ENCODE data around the gene CATSPERZ.

CATSPERZ gene

DNA sequence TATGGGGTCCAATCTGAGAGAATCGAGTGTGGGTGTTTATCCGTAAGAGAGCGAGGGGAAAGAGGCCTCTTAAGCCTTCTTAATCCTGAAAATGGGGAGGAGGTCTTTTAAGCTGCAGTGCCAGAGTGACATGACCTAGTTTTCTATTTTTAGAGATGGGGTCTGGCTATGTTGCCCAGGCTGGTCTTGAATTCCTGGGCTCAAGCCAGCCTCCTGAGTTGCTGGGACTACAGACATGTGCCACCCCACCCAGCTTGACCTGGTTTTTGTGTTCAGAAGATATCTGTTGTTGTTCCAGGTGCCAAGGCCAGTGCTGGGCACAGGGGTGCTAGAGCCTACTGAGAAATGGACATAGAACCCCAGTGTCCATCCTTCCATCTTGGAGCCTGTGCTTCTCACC, 17.1 kb upstream of the CATSPERZ start:
- TF ChIP-seq, protein P1, sequence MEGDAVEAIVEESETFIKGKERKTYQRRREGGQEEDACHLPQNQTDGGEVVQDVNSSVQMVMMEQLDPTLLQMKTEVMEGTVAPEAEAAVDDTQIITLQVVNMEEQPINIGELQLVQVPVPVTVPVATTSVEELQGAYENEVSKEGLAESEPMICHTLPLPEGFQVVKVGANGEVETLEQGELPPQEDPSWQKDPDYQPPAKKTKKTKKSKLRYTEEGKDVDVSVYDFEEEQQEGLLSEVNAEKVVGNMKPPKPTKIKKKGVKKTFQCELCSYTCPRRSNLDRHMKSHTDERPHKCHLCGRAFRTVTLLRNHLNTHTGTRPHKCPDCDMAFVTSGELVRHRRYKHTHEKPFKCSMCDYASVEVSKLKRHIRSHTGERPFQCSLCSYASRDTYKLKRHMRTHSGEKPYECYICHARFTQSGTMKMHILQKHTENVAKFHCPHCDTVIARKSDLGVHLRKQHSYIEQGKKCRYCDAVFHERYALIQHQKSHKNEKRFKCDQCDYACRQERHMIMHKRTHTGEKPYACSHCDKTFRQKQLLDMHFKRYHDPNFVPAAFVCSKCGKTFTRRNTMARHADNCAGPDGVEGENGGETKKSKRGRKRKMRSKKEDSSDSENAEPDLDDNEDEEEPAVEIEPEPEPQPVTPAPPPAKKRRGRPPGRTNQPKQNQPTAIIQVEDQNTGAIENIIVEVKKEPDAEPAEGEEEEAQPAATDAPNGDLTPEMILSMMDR (IDR thresholded peaks at IDR 0.05; ENCODE audit: low read depth, low read length), result no peak
- TF ChIP-seq, protein P2, sequence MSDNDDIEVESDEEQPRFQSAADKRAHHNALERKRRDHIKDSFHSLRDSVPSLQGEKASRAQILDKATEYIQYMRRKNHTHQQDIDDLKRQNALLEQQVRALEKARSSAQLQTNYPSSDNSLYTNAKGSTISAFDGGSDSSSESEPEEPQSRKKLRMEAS (IDR thresholded peaks at IDR 0.05; ENCODE audit: low read depth, low read length), result no peak
- no peak for TF ChIP-seq MYC (IDR thresholded peaks at IDR 0.05; ENCODE audit: low read depth, low read length)
- TF ChIP-seq POLR2A (IDR thresholded peaks at IDR 0.05; ENCODE audit: extremely low read depth, insufficient read length), result no peak
- no peak overlapping the region for H3K4me3 ChIP-seq (ENCODE audit: low read depth, low read length)
- DNase-seq (ENCODE audit: low read depth), result no peak

DNA sequence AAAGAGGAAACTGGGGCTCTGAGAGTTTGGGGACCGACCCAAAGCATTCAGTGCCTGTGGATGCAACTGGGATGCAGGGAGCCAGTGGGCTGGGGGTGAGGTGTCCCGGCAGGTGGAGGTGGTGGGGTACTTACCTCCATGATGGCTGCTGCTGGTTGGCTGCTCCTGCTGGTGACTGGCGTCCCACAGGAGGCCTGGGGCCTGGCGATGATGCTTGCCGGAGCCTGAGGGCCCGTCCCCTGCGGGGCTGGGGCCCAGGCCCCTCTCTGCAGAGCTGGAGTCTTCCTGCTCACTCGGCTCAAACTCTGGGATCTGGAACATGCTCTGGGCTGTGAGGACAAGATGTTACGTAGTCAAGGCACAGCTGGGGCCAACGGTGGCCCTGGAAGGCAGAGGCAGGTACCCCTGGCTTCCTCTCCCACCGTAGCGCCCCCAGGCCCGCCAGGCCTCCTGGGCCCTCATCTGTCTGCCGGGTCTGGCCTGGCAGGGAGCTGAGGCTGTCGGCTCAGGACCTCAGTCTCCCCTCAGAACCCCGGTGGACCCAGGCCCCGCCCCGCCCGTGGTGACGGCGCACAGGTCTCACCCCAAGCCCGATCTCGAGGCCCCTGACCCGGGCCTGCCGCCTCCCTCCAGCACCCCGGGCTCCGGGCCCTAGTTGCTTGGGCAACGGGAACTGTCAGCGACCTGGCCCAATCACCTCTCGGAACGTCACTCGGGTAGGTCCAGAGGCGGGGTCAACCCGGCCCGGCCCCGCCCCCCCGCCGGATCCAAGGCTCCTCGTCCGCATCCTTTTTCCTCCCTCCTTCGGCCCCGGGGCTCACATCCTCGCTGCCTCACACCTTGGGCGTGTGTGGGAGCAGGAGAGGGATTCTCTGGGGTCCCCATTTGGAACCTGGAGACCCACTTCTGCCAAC, 15.9 kb upstream of the CATSPERZ start, which contains the start of gene BAD:
Gene BAD, minus strand, starts transcription at position 618 of the 914 bp plus-strand sequence. Its CDS starts 297 bp downstream, at position 321.
- peak; percentile 94 for DNase-seq (ENCODE audit: low read depth)
- TF ChIP-seq, protein P2 (IDR thresholded peaks at IDR 0.05; ENCODE audit: low read depth, low read length), result no peak
- TF ChIP-seq POLR2A (IDR thresholded peaks at IDR 0.05; ENCODE audit: extremely low read depth, insufficient read length) (peak; percentile 56), MYC (IDR thresholded peaks at IDR 0.05; ENCODE audit: low read depth, low read length) (peak; percentile 7; the same call in 1 of the 2 replicates)
- H3K4me3 ChIP-seq (ENCODE audit: low read depth, low read length), result peak within 1 kb of the TSS; percentile 72

DNA sequence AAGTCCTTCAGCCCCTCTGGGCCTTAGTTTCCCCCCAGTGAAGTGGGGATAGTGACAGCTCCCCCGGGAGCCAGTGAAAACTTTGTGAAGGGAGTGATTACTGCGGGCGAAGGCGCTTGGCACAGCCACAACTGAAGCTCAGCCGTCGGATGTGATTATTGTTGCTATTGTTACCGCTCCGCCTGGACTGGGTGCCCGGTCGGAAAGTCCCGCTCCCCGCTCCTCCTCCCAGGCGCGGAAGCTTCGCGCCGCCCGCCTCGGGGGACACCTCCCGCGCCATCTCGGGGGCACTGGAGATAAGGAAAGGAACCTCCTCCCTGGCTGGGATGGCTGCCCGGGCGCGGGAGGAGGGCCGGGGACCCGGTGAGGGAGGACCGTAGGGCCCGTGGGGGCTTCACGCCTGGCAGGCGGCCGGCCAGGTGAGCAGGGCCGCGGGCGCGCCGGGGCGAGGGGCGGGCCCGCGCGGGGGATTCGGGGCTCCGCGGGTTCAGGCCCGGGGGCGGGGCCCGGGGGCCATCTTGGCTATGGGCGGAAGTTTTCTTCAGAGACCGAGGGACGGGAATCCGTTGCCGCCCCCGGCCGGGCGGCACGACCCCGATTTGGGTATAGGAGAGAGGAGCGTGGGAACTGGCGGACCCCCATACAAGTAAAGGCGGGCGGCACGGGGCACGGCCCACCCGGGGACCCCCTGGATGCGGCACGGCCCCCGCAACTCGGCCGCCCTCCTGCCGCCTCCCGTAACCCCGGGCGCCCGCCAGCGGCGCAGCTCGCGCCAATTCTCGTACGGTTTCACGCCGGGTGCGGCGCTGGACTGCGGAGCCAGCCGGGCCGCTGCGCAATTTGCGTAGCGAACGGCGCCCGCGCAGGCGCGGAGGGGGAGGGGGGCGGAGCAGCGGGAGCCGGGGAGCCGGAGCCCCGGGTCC, 14.9 kb upstream of the CATSPERZ start, which contains the start of gene GPR137:
Gene GPR137, plus strand, starts transcription at position 887 of the 923 bp plus-strand sequence. CDS start 677 bp downstream, outside the sequence.
- peak within 1 kb of the TSS; percentile 72 for H3K4me3 ChIP-seq (ENCODE audit: low read depth, low read length)
- DNase-seq (ENCODE audit: low read depth), result peak; percentile 84
- no peak; the same call in 1 of the 2 replicates for TF ChIP-seq MYC (IDR thresholded peaks at IDR 0.05; ENCODE audit: low read depth, low read length)
- peak; percentile 41 for TF ChIP-seq POLR2A (IDR thresholded peaks at IDR 0.05; ENCODE audit: extremely low read depth, insufficient read length)
- TF ChIP-seq, protein P1 (IDR thresholded peaks at IDR 0.05; ENCODE audit: low read depth, low read length), result no peak
- TF ChIP-seq, protein P2 (IDR thresholded peaks at IDR 0.05; ENCODE audit: low read depth, low read length), result no peak

DNA sequence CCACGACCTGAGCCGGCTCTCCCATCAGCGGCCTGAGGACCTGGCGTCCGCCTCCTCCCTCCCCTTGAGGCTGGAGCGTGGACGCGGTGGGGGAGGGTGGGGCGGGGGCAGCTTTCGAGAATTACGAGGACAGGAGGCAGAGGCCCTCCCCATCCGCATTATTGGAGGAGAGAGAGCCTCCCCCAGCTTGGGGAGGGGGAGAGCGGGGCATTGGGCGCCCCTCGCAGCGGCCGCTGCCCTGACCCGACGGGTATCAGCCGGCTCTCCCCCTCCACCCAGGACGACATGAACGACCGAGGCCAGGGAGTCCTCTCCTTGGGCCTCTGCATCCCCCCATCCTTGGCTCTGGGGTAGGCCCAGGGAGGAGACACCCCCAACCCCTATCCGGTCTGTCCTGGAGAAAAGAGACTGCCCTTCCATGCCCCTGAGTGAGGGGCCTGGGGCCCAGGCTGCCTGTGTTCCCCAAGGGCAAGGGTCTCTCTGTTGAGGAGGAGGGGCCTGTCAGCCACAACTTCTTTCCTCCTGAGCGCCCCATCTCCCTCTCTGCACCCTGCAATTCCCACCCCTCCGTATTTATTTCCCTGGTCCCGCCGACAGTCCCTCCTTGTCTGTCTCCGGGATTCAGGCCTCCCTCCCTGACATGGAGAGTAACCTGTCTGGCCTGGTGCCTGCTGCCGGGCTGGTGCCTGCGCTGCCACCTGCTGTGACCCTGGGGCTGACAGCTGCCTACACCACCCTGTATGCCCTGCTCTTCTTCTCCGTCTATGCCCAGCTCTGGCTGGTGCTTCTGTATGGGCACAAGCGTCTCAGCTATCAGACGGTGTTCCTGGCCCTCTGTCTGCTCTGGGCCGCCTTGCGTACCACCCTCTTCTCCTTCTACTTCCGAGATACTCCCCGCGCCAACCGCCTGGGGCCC, 14.0 kb upstream of the CATSPERZ start:
- DNase-seq (ENCODE audit: low read depth), result peak; percentile 42
- TF ChIP-seq, protein P2 (IDR thresholded peaks at IDR 0.05; ENCODE audit: low read depth, low read length), result no peak
- TF ChIP-seq, protein P1 (IDR thresholded peaks at IDR 0.05; ENCODE audit: low read depth, low read length), result peak; percentile 15
- peak overlapping the region; percentile 42 for H3K4me3 ChIP-seq (ENCODE audit: low read depth, low read length)

DNA sequence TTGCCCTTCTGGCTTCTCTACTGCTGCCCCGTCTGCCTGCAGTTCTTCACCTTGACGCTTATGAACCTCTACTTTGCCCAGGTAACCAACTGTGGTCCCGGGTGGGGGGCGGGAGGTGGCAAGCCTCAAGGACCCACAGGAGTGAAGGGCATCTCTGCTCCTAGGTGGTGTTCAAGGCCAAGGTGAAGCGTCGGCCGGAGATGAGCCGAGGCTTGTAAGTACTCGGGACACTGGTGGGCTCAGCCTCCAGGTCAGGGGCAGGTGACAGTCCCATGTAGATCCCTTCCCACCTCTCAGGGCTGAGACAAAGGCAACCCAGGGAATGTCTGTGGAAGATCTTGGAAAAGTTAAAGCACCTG, 13.4 kb upstream of the CATSPERZ start:
- no peak for DNase-seq (ENCODE audit: low read depth)
- no peak for TF ChIP-seq MYC (IDR thresholded peaks at IDR 0.05; ENCODE audit: low read depth, low read length)
- TF ChIP-seq, protein P1 (IDR thresholded peaks at IDR 0.05; ENCODE audit: low read depth, low read length), result no peak
- H3K4me3 ChIP-seq (ENCODE audit: low read depth, low read length), result no peak overlapping the region
